BJ (cell line): ENCODE measurements around the gene ZNF418. TPM values are rescaled to one million over a fixed set of nuclear protein-coding genes. Genes with fewer than 3 reads are reported as not detected.

Experiments used
- CTCF ChIA-PET: fragments of 350-600 bp; formaldehyde crosslinking; extraction: SDS; loops from one replicate; lab custom pipeline; 2021; ENCODE audit warnings: antibody characterized with exemption, inconsistent platforms; lab: Yijun Ruan, JAX
- POLR2A ChIA-PET: fragments of 300-600 bp; sonication (Branson Sonifier 250); formaldehyde crosslinking; extraction: SDS; loops from one replicate; lab custom pipeline; 2021; ENCODE audit warnings: antibody characterized with exemption; lab: Charles Lee
- DNase-seq: peaks from one replicate; pipeline ENCODE4 v3.0.0-alpha.2; 2011; ENCODE audit warnings: low read depth
- H3K27me3 ChIP-seq: 2 replicates; pipeline ENCODE4 v1.6.0; 2011; ENCODE audit warnings: low read length; ENCODE audit not compliant: control insufficient read depth, insufficient read depth
- H3K36me3 ChIP-seq: 2 replicates; pipeline ENCODE4 v1.5.1; 2011; ENCODE audit warnings: low read length; ENCODE audit not compliant: control insufficient read depth, insufficient read depth
- H3K4me3 ChIP-seq: 2 replicates; pipeline ENCODE4 v1.5.1; 2011; ENCODE audit warnings: low read depth, mild to moderate bottlenecking, control low read depth, low read length
- CTCF ChIP-seq: IDR thresholded peaks from 2 replicates; pipeline ENCODE4 v1.5.1; 2011; ENCODE audit warnings: low read depth, mild to moderate bottlenecking, control low read depth, inconsistent platforms, low read length, moderate library complexity; ENCODE audit not compliant: insufficient read depth
- polyA minus RNA-seq: library from RNA; depleted of rRNA, polyadenylated mRNA; stranded (reverse); fragments of >200 nt; gene quantifications from 2 replicates; pipeline ENCODE4 v1.2.3, GENCODE V29; 2011; rRNA and poly(A)+ RNA removed
- polyA plus RNA-seq: library from polyadenylated mRNA; depleted of rRNA; stranded (reverse); fragments of >200 nt; gene quantifications from 2 replicates; pipeline ENCODE4 v1.2.3, GENCODE V29; 2011; rRNA removed

ZNF418 gene
- polyA plus RNA-seq (2.5 and 2.7 TPM in 2 replicates), polyA minus RNA-seq (2.9 and 3.0 TPM in 2 replicates)

GRCh38 chr19:57934820-57935665, at the start of gene ZNF418:
TSS of gene ZNF418 (minus strand) at chr19:57935402. CDS start at chr19:57933822, 1,580 bp downstream.
- Histone ChIP-seq H3K27me3 (no peaks in the 10 kb centered on the region), H3K4me3 (peak within 1 kb of the TSS; percentile 68), H3K36me3 (peaks cover 1% of the 10 kb centered on the region; the same call in 1 of the 2 replicates)
- ChIA-PET POLR2A (no interaction called here), CTCF (interaction anchor here (1.0 to 1.1 kb wide), 2 partner anchors 10 to 197 kb away, joined by 3 read pairs; no protein-coding TSS in a partner anchor)
- TF ChIP-seq CTCF: no peak
- DNase-seq: peak; percentile 44

GRCh38 chr19:57978586-57979289, 43.5 kb upstream of the ZNF418 start:
- POLR2A ChIA-PET: no interaction called here
- no peak for DNase-seq
- Histone ChIP-seq H3K4me3 (no peak overlapping the region), H3K27me3 (no peaks in the 10 kb centered on the region), H3K36me3 (peaks cover 16% of the 10 kb centered on the region)
- CTCF ChIA-PET: no interaction called here
- no peak for TF ChIP-seq CTCF

GRCh38 chr19:57974434-57974833, 39.2 kb upstream of the ZNF418 start, which contains the start of gene C19orf18:
TSS of gene C19orf18 (minus strand) at chr19:57974534. CDS start at chr19:57974432, 102 bp downstream.
- no peak within 1 kb of the TSS for H3K4me3 ChIP-seq
- TF ChIP-seq CTCF: no peak
- peaks cover 1% of the 10 kb centered on the region; the same call in 1 of the 2 replicates for H3K36me3 ChIP-seq
- no peaks in the 10 kb centered on the region for H3K27me3 ChIP-seq
- DNase-seq: no peak
- POLR2A ChIA-PET: no interaction called here
- CTCF ChIA-PET: no interaction called here

GRCh38 chr19:57964761-57965160, 29.6 kb upstream of the ZNF418 start:
- Histone ChIP-seq H3K27me3 (no peaks in the 10 kb centered on the region), H3K36me3 (no peaks in the 10 kb centered on the region), H3K4me3 (no peak overlapping the region)
- POLR2A ChIA-PET: no interaction called here
- CTCF ChIA-PET: no interaction called here
- no peak for DNase-seq
- no peak for TF ChIP-seq CTCF

GRCh38 chr19:57961785-57962184, 26.6 kb upstream of the ZNF418 start:
- no peaks in the 10 kb centered on the region for H3K27me3 ChIP-seq
- TF ChIP-seq CTCF: no peak
- H3K4me3 ChIP-seq: no peak overlapping the region
- DNase-seq: no peak
- H3K36me3 ChIP-seq: no peaks in the 10 kb centered on the region
- POLR2A ChIA-PET: no interaction called here
- CTCF ChIA-PET: no interaction called here
